Measurements from ENCODE around the gene PLCH1. TPM values are rescaled to one million over a fixed set of nuclear protein-coding genes. Genes with fewer than 3 reads are reported as not detected.
A peak's percentile ranks its signal among the peaks of the same experiment; 100 is the strongest.
"Not testable (repeated sequence)": the region's sequence is repeated elsewhere in the genome, so short reads cannot be mapped to it uniquely, and the experiment has no call there.

Gene PLCH1
- total RNA-seq, 2 donors from 2014 or later = 0.17 to 0.24 TPM

DNA sequence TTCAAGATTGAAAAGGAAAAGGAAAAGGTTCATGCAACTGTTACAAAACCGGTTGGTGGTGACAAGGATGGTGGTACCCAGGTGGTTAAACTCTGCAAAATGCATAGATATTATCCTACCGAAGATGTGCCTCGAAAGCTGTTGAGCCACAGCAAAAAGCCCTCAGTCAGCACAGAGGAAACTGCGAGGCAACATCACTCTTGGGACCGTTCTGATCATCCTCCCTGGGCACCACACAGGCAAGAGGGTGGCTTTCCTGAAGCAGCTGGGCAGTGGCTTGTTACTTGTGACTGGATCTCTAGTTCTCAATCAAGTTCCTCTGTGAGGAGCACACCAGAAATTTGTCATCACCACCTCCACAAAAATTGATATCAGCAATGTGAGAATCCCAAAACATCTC is 86.9 kb downstream of the PLCH1 start:
- peak in 1 of 2 donors; percentile 50 for ATAC-seq
- H3K9me3 Mint-ChIP-seq = no peaks in the 10 kb centered on the region
- no peaks in the 10 kb centered on the region for H3K36me3 Mint-ChIP-seq
- no peak overlapping the region for H3K4me3 Mint-ChIP-seq
- no peak for DNase-seq (ENCODE audit: low spot score)
- peaks cover 0 to 2% of the 10 kb centered on the region in 2 donors for H3K27me3 Mint-ChIP-seq
- H3K27ac Mint-ChIP-seq = no peak overlapping the region
- no peaks in the 10 kb centered on the region for H3K4me1 Mint-ChIP-seq (ENCODE audit: low read depth in 2 of 2)

DNA sequence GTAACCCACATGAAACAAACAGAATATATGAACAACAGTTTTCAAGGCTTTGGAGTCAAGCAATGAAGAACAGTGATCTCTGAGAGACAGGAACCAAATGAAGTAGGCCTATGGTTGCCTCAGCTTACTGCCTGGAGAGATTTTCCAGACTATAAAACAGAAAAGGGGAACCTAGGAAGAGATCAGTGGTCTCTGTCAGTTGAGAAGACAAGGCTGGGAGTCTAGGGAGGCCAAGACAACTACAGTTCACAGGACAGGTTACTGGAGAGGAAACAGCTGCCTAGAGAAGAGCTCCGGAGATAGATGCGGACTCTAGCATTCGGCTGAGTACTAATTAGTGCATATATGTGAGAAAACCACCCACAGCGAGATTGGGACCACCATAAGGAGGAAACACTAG is 87.7 kb downstream of the PLCH1 start:
- DNase-seq (ENCODE audit: low spot score) (no peak), ATAC-seq (no peak)
- Mint-ChIP-seq H3K4me1 (ENCODE audit: low read depth in 2 of 2) (no peaks in the 10 kb centered on the region), H3K4me3 (no peak overlapping the region), H3K36me3 (no peaks in the 10 kb centered on the region), H3K27me3 (peaks cover 0 to 2% of the 10 kb centered on the region in 2 donors), H3K27ac (no peak overlapping the region), H3K9me3 (no peaks in the 10 kb centered on the region)

DNA sequence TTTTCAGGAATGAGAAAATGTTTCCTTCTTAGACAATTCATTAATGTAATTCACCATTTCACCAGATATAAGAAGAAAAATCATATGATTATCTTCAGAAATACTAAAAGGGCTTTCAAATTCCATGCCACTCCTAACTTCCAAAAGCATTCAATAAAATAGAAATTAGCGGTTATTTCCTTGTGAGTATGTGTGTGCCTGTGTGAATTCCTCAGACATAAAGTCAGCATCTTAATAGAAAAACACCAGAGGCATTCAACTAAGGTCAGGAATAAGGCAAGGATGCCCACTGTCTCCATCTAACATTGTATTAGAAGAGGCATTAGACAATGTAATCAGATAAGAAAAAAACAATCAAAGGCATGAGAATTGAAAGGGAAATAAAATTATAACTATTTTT is 88.4 kb downstream of the PLCH1 start:
- Mint-ChIP-seq H3K4me3 (no peak overlapping the region), H3K36me3 (no peaks in the 10 kb centered on the region), H3K4me1 (ENCODE audit: low read depth in 2 of 2) (no peaks in the 10 kb centered on the region), H3K27ac (no peak overlapping the region), H3K9me3 (no peaks in the 10 kb centered on the region), H3K27me3 (peaks cover 0 to 2% of the 10 kb centered on the region in 2 donors)
- no peak for ATAC-seq
- no peak for DNase-seq (ENCODE audit: low spot score)

GRCh38 chr3:155651489-155652218 is 93.2 kb downstream of the PLCH1 start:
- ATAC-seq = no peak
- H3K27me3 Mint-ChIP-seq = no peaks in the 10 kb centered on the region
- no peak for DNase-seq (ENCODE audit: low spot score)
- no peaks in the 10 kb centered on the region for H3K36me3 Mint-ChIP-seq
- H3K27ac Mint-ChIP-seq = no peak overlapping the region
- no peaks in the 10 kb centered on the region for H3K4me1 Mint-ChIP-seq (ENCODE audit: low read depth in 2 of 2)
- H3K9me3 Mint-ChIP-seq = no peaks in the 10 kb centered on the region
- no peak overlapping the region for H3K4me3 Mint-ChIP-seq

DNA sequence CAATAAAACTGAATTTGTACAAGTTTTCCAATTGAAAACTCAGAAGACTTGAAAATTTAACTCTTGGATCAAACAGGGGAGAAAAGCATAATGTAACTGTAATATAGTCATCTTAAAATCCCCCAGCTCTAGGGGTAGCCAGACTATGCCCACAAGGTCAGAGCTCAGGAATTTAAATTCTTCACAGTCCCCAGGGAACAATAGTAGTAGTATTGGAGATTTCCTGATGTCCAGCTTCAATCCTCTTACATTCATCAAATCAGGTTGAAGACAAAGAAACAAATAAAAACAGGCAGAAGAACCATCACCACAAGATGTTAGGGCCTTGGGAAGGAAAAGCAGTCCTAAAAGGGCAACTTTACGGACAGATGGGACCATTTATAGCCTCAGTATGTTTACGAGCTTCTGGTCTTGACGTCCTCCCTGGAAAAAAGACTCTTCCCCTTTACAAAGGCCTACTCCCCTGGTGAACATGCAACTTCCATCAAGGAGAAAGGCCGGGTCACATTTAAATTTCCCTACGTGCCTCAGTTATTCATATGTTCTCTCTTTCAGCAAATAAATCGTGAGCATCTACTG is 96.8 kb downstream of the PLCH1 start:
- no peak overlapping the region for H3K27ac Mint-ChIP-seq
- H3K4me3 Mint-ChIP-seq = no peak overlapping the region
- H3K4me1 Mint-ChIP-seq (ENCODE audit: low read depth in 2 of 2) = no peaks in the 10 kb centered on the region
- H3K9me3 Mint-ChIP-seq = no peaks in the 10 kb centered on the region
- DNase-seq (ENCODE audit: low spot score) = no peak
- H3K36me3 Mint-ChIP-seq = no peaks in the 10 kb centered on the region
- H3K27me3 Mint-ChIP-seq = no peaks in the 10 kb centered on the region
- ATAC-seq = no peak

GRCh38 chr3:155647206-155647605 is 97.7 kb downstream of the PLCH1 start:
- no peaks in the 10 kb centered on the region for H3K27me3 Mint-ChIP-seq
- no peaks in the 10 kb centered on the region for H3K36me3 Mint-ChIP-seq
- DNase-seq (ENCODE audit: low spot score) (no peak), ATAC-seq (no peak)
- no peak overlapping the region for H3K4me3 Mint-ChIP-seq
- H3K27ac Mint-ChIP-seq = no peak overlapping the region
- no peaks in the 10 kb centered on the region for H3K4me1 Mint-ChIP-seq (ENCODE audit: low read depth in 2 of 2)
- no peaks in the 10 kb centered on the region for H3K9me3 Mint-ChIP-seq

DNA sequence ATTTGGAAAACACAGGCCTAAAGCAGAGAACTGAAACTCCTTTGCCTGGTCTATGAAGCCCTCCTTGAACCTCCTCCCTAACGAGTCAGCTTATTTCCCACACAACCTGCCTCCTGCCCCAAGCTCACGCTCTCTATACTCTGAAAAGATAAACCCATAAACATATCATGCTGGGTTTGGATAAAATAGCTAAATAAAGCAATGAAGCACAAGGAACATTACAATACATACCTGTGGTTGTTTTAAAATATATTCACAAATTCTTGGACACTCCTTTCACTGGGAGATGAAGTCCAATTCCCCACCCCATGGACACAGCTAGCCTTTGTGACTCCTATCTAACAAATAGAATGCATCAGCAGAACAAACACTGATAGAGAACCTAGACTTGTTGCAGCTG is 98.2 kb downstream of the PLCH1 start:
- Mint-ChIP-seq H3K4me1 (ENCODE audit: low read depth in 2 of 2) (no peaks in the 10 kb centered on the region), H3K4me3 (no peak overlapping the region), H3K9me3 (no peaks in the 10 kb centered on the region), H3K36me3 (no peaks in the 10 kb centered on the region), H3K27ac (no peak overlapping the region), H3K27me3 (no peaks in the 10 kb centered on the region)
- DNase-seq (ENCODE audit: low spot score) = no peak
- ATAC-seq = no peak

DNA sequence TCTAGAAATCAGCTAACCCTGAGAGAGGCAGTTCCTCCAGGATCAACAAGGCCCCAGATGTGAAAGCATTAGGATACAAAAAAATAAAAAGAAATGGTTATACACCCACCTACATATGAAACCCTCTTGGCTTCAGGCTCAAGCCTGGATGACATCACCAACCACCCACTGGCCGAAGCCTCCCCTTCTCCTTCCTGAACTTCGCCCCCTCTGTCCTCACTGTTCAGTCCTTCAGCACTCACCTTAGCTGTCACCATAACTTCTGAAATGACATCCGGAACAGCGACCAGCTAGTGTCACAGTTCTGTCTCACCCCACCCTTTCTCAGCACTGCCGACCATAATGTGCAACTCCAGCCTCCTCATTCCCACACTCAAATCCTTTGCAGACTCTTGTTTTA is 98.7 kb downstream of the PLCH1 start:
- Mint-ChIP-seq H3K9me3 (no peaks in the 10 kb centered on the region), H3K27ac (no peak overlapping the region), H3K4me3 (no peak overlapping the region), H3K27me3 (no peaks in the 10 kb centered on the region), H3K36me3 (no peaks in the 10 kb centered on the region), H3K4me1 (ENCODE audit: low read depth in 2 of 2) (no peaks in the 10 kb centered on the region)
- DNase-seq (ENCODE audit: low spot score) = no peak
- no peak for ATAC-seq

- H3K27ac Mint-ChIP-seq = no peak overlapping the region
- DNase-seq (ENCODE audit: low spot score) (no peak), ATAC-seq (no peak)
- H3K9me3 Mint-ChIP-seq = no peaks in the 10 kb centered on the region
- H3K4me3 Mint-ChIP-seq = no peak overlapping the region
- no peaks in the 10 kb centered on the region for H3K4me1 Mint-ChIP-seq (ENCODE audit: low read depth in 2 of 2)
- no peaks in the 10 kb centered on the region for H3K27me3 Mint-ChIP-seq
- no peaks in the 10 kb centered on the region for H3K36me3 Mint-ChIP-seq
Observed at GRCh38 chr3:155643581-155644165, 101.2 kb downstream of the PLCH1 start.

DNA sequence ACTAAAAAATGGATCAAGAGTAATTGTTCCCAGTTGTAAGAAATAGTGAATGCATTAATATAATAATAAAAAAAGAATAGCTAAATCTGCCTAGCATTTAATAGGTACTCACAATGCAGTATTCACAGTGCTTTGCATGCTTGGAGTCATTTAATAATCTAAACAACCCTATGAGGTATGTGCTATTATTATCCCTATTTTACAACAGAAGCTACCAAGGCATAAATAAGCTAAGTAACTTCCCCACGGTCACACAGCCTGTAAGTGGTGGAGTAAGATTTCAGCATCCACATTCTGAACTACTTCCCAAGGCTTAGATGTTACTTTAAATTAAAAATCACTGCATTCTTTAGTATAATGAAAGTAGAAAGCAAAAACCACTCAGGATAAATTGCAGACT is 102.9 kb downstream of the PLCH1 start:
- ATAC-seq (no peak), DNase-seq (ENCODE audit: low spot score) (no peak)
- Mint-ChIP-seq H3K4me3 (no peak overlapping the region), H3K36me3 (no peaks in the 10 kb centered on the region), H3K27me3 (no peaks in the 10 kb centered on the region), H3K9me3 (no peaks in the 10 kb centered on the region), H3K4me1 (ENCODE audit: low read depth in 2 of 2) (no peaks in the 10 kb centered on the region), H3K27ac (no peak overlapping the region)

- H3K4me3 Mint-ChIP-seq = no peak overlapping the region
- H3K27me3 Mint-ChIP-seq = no peaks in the 10 kb centered on the region
- no peaks in the 10 kb centered on the region for H3K4me1 Mint-ChIP-seq (ENCODE audit: low read depth in 2 of 2)
- ATAC-seq (no peak), DNase-seq (ENCODE audit: low spot score) (no peak)
- no peak overlapping the region for H3K27ac Mint-ChIP-seq
- no peaks in the 10 kb centered on the region for H3K36me3 Mint-ChIP-seq
- H3K9me3 Mint-ChIP-seq = no peaks in the 10 kb centered on the region
Observed at GRCh38 chr3:155640098-155640497, 104.8 kb downstream of the PLCH1 start.

GRCh38 chr3:155639462-155640055 is 105.3 kb downstream of the PLCH1 start:
- Mint-ChIP-seq H3K4me3 (no peak overlapping the region), H3K4me1 (ENCODE audit: low read depth in 2 of 2) (no peaks in the 10 kb centered on the region), H3K9me3 (no peaks in the 10 kb centered on the region), H3K36me3 (no peaks in the 10 kb centered on the region), H3K27me3 (no peaks in the 10 kb centered on the region), H3K27ac (no peak overlapping the region)
- ATAC-seq = peak in 1 of 2 donors; percentile 36
- no peak for DNase-seq (ENCODE audit: low spot score)

DNA sequence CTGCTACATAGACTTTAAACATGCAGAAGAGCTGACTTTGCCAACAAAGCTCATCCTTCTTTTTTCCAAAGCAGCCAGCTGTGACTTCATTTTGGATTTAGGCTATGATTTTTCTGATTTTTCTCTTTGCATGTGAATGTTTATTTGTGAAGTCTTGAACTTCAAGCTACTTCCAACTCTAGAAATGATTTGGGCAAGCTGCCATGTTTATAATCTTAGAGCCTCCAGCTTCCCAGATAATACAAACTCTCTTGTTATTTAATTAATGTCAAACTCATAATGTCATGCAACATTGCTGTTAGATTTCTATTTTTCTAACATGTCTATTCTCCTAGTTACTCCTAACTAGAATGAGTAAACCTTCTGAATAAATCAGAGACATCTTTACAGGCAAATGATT is 106.4 kb downstream of the PLCH1 start:
- H3K27ac Mint-ChIP-seq; DNase-seq (ENCODE audit: low spot score); H3K27me3 Mint-ChIP-seq; H3K4me3 Mint-ChIP-seq; H3K36me3 Mint-ChIP-seq; H3K4me1 Mint-ChIP-seq (ENCODE audit: low read depth in 2 of 2); ATAC-seq; H3K9me3 Mint-ChIP-seq: not testable (repeated sequence)

- ATAC-seq (no peak), DNase-seq (ENCODE audit: low spot score) (no peak)
- H3K27me3 Mint-ChIP-seq = no peaks in the 10 kb centered on the region
- no peak overlapping the region for H3K27ac Mint-ChIP-seq
- H3K36me3 Mint-ChIP-seq = no peaks in the 10 kb centered on the region
- H3K4me1 Mint-ChIP-seq (ENCODE audit: low read depth in 2 of 2) = peaks cover 0 to 2% of the 10 kb centered on the region in 2 donors
- H3K4me3 Mint-ChIP-seq = no peak overlapping the region
- no peaks in the 10 kb centered on the region for H3K9me3 Mint-ChIP-seq
Observed at GRCh38 chr3:155637567-155637966, 107.3 kb downstream of the PLCH1 start.
